Mucosa of descending colon (tissue), 3 donors: ENCODE data around the gene TMEM190. TPM values are rescaled to one million over a fixed set of nuclear protein-coding genes. Genes with fewer than 3 reads are reported as not detected.

ENCODE experiments used
- ATAC-seq: fragments of 200-7000 bp; cut with Tn5 transposase; one replicate; pipeline ENCODE4 v1.9.1; 2020; ENCODE audit warnings: mild to moderate bottlenecking, moderate library complexity
- DNase-seq, 3 donors: peaks; one replicate each; pipeline ENCODE4 v3.0.0-alpha.2; 2020
- H3K36me3 ChIP-seq: fragments of 200-600 bp; one replicate; pipeline ENCODE4 v1.8.0; 2021; ENCODE audit warnings: low read depth, mild to moderate bottlenecking
- H3K4me1 ChIP-seq: fragments of 200-600 bp; one replicate; pipeline ENCODE4 v1.8.0; 2021; ENCODE audit warnings: low read depth, mild to moderate bottlenecking
- H3K4me3 ChIP-seq: fragments of 200-600 bp; one replicate; pipeline ENCODE4 v1.8.0; 2021; ENCODE audit warnings: mild to moderate bottlenecking
- H3K9me3 ChIP-seq: fragments of 200-600 bp; one replicate; pipeline ENCODE4 v1.8.0; 2021; ENCODE audit warnings: mild to moderate bottlenecking
- CTCF ChIP-seq: fragments of 200-600 bp; IDR thresholded peaks from one replicate; pipeline ENCODE4 v1.8.0; 2022; ENCODE audit warnings: antibody characterized with exemption, mild to moderate bottlenecking
- intact Hi-C, 2 donors: fragments of 100-400 bp; cut with DNase I in 1 of 2; cut with micrococcal nuclease in 1 of 2; formaldehyde crosslinking; loops; one replicate each; pipeline versions ENCODE4 v1.11.0 to v1.11.1; 2022; cut with DNase I, micrococcal nuclease
- total RNA-seq, 3 donors: library from RNA; stranded (reverse); fragmentation: NEBNext Ultra II Directional in 2 of 3; extraction: Animal tissue kit (Norgen Biotek cat#: 25700) in 2 of 3; gene quantifications; one replicate each; pipeline versions ENCODE4 v1.2.1 to v1.2.4, GENCODE V29; 2021 to 2023
- donor health status: DM: no; HTN: no; CAD: no; lungs with moderate emphysema.
- donor health status: DM: no; HTN: no; CAD: no.
- donor health status: DM: no; HTN: yes; CAD: no.

The TMEM190 gene
- total RNA-seq, 3 donors from 2014 or later, result not detected

GRCh38 chr19:55373306-55373992, 3.2 kb upstream of the TMEM190 start:
- Histone ChIP-seq H3K4me3 (no peak overlapping the region), H3K9me3 (no peaks in the 10 kb centered on the region), H3K36me3 (no peaks in the 10 kb centered on the region), H3K4me1 (peaks cover 8% of the 10 kb centered on the region)
- no peak for TF ChIP-seq CTCF
- peak; percentile 17 for ATAC-seq
- intact Hi-C loops, result no loop called here
- DNase-seq, result no peak

- ATAC-seq, result peak; percentile 3
- Histone ChIP-seq H3K4me3 (no peak overlapping the region), H3K9me3 (no peaks in the 10 kb centered on the region), H3K36me3 (no peaks in the 10 kb centered on the region), H3K4me1 (peaks cover 2% of the 10 kb centered on the region)
- TF ChIP-seq CTCF, result no peak
- intact Hi-C loops, result no loop called here
- DNase-seq, result no peak
Observed at GRCh38 chr19:55373993-55374757, 2.5 kb upstream of the TMEM190 start.

GRCh38 chr19:55377356-55378131, 918 bp downstream of the TMEM190 start:
- H3K36me3 ChIP-seq, result no peaks in the 10 kb centered on the region
- ATAC-seq (no peak), DNase-seq (no peak)
- H3K4me1 ChIP-seq, result no peaks in the 10 kb centered on the region
- intact Hi-C loops, result no loop called here
- no peak overlapping the region for H3K4me3 ChIP-seq
- H3K9me3 ChIP-seq, result no peaks in the 10 kb centered on the region
- no peak for TF ChIP-seq CTCF

GRCh38 chr19:55379174-55379573, 2.5 kb downstream of the TMEM190 start:
- H3K9me3 ChIP-seq, result no peaks in the 10 kb centered on the region
- no peaks in the 10 kb centered on the region for H3K36me3 ChIP-seq
- no peak for ATAC-seq
- intact Hi-C loops, result no loop called here
- H3K4me3 ChIP-seq, result no peak overlapping the region
- TF ChIP-seq CTCF, result no peak
- H3K4me1 ChIP-seq, result peaks cover 10% of the 10 kb centered on the region
- DNase-seq, result no peak

- intact Hi-C loops, result loop anchor here (10.0 kb wide), 2 partner anchors 77 to 87 kb away; no protein-coding TSS in a partner anchor
- DNase-seq (no peak), ATAC-seq (no peak)
- Histone ChIP-seq H3K36me3 (no peaks in the 10 kb centered on the region), H3K4me1 (peaks cover 22% of the 10 kb centered on the region), H3K9me3 (no peaks in the 10 kb centered on the region), H3K4me3 (no peak overlapping the region)
- TF ChIP-seq CTCF, result no peak
Observed at GRCh38 chr19:55382013-55382412, 5.4 kb downstream of the TMEM190 start.
